ENCODE measurements around the gene SYT2.

DNA sequence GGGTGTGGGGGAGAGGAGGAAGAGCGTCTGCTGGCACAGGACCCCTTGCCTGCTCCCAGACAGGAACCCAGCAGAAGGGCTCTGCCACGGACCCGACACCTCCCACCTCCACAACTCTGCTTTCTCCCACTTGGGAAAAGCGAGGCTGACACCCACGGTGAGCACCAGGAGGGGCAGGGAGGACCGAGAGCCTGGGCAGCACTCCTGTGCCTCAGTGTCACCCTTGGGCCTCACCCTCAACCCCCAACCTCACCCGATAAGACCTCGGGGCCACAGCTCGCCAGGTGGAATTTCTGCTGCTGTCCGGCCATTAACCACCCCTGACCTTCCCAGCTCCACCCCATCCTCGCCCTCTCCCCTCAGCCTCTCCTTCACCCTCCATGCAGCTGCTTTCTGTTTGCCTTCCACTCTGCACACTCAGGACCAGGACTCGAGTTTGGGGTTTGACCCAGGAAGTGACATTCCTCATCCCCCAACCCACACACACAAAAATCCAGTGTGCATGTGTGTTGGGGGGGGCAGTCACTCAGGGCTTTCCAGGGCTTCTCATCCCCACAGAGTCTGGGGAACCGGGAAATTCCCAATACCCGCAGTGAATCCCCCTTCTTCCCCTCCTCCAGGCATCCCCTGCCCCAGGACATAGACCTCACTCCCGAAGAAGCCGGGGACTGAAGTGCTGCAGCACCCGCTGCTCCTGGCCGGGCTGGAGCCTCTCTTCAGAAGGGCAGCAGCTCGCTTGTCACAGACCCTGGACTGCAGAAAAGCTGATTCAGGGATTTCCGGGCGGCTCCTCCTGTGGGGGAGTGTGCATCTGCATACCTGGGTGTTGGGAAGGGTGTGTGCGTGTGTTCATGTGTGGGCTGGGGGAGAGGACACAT lies 65.8 kb downstream of the SYT2 start:
- TF ChIP-seq, protein P1, sequence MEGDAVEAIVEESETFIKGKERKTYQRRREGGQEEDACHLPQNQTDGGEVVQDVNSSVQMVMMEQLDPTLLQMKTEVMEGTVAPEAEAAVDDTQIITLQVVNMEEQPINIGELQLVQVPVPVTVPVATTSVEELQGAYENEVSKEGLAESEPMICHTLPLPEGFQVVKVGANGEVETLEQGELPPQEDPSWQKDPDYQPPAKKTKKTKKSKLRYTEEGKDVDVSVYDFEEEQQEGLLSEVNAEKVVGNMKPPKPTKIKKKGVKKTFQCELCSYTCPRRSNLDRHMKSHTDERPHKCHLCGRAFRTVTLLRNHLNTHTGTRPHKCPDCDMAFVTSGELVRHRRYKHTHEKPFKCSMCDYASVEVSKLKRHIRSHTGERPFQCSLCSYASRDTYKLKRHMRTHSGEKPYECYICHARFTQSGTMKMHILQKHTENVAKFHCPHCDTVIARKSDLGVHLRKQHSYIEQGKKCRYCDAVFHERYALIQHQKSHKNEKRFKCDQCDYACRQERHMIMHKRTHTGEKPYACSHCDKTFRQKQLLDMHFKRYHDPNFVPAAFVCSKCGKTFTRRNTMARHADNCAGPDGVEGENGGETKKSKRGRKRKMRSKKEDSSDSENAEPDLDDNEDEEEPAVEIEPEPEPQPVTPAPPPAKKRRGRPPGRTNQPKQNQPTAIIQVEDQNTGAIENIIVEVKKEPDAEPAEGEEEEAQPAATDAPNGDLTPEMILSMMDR (IDR thresholded peaks at IDR 0.05 in 2 of 3, conservative IDR thresholded peaks at IDR 0.05 in 1 of 3; ENCODE audit: control insufficient read depth in 2 of 3, extremely low read depth in 1 of 3, insufficient read depth in 1 of 3, low read depth in 3 of 3, low read length in 3 of 3) = no peak
- TF ChIP-seq, protein P2, sequence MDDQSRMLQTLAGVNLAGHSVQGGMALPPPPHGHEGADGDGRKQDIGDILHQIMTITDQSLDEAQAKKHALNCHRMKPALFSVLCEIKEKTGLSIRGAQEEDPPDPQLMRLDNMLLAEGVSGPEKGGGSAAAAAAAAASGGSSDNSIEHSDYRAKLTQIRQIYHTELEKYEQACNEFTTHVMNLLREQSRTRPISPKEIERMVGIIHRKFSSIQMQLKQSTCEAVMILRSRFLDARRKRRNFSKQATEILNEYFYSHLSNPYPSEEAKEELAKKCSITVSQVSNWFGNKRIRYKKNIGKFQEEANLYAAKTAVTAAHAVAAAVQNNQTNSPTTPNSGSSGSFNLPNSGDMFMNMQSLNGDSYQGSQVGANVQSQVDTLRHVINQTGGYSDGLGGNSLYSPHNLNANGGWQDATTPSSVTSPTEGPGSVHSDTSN (IDR thresholded peaks at IDR 0.05; ENCODE audit: insufficient replicate concordance, low read depth, low read length) = no peak
- TF ChIP-seq FOXK2 (IDR thresholded peaks at IDR 0.05) (no peak), MTA3 (IDR thresholded peaks at IDR 0.05; ENCODE audit: borderline replicate concordance, low read length) (no peak), RFX5 (IDR thresholded peaks at IDR 0.05; ENCODE audit: low read depth, low read length) (no peak), POLR2AphosphoS5 (IDR thresholded peaks at IDR 0.05; ENCODE audit: low read length) (no peak), ZSCAN29 (IDR thresholded peaks at IDR 0.05) (no peak)
- TF ChIP-seq, protein P3, sequence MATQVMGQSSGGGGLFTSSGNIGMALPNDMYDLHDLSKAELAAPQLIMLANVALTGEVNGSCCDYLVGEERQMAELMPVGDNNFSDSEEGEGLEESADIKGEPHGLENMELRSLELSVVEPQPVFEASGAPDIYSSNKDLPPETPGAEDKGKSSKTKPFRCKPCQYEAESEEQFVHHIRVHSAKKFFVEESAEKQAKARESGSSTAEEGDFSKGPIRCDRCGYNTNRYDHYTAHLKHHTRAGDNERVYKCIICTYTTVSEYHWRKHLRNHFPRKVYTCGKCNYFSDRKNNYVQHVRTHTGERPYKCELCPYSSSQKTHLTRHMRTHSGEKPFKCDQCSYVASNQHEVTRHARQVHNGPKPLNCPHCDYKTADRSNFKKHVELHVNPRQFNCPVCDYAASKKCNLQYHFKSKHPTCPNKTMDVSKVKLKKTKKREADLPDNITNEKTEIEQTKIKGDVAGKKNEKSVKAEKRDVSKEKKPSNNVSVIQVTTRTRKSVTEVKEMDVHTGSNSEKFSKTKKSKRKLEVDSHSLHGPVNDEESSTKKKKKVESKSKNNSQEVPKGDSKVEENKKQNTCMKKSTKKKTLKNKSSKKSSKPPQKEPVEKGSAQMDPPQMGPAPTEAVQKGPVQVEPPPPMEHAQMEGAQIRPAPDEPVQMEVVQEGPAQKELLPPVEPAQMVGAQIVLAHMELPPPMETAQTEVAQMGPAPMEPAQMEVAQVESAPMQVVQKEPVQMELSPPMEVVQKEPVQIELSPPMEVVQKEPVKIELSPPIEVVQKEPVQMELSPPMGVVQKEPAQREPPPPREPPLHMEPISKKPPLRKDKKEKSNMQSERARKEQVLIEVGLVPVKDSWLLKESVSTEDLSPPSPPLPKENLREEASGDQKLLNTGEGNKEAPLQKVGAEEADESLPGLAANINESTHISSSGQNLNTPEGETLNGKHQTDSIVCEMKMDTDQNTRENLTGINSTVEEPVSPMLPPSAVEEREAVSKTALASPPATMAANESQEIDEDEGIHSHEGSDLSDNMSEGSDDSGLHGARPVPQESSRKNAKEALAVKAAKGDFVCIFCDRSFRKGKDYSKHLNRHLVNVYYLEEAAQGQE (IDR thresholded peaks at IDR 0.05; ENCODE audit: low read depth, low read length) = no peak
- TF ChIP-seq, protein P4, sequence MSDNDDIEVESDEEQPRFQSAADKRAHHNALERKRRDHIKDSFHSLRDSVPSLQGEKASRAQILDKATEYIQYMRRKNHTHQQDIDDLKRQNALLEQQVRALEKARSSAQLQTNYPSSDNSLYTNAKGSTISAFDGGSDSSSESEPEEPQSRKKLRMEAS (IDR thresholded peaks at IDR 0.05; ENCODE audit: low read depth, low read length) = no peak
